Colon (tissue), 2 donors: ENCODE results near the gene MAPRE3.
"Not testable (repeated sequence)": the region's sequence is repeated elsewhere in the genome, so short reads cannot be mapped to it uniquely, and the experiment has no call there.

ENCODE experiments used
- FAIRE-seq: peaks from 2 replicates; lab custom pipeline; 2012; peaks lifted over from hg19 to GRCh38; lab: Jason Lieb, UNC
- donor health status: control.
- donor health status: control.

The MAPRE3 gene

GRCh38 chr2:26970244-26970927 is at the start of gene MAPRE3:
TSS of gene MAPRE3 (plus strand) at chr2:26970637. CDS start at chr2:27022219, 51,582 bp downstream.
- FAIRE-seq = no peak

GRCh38 chr2:26921323-26921722 is 49.1 kb upstream of the MAPRE3 start:
- no peak for FAIRE-seq

GRCh38 chr2:26922405-26923188 is 47.8 kb upstream of the MAPRE3 start:
- no peak for FAIRE-seq

- not testable (repeated sequence) for FAIRE-seq
Observed at GRCh38 chr2:26923189-26923466, 47.3 kb upstream of the MAPRE3 start.

- no peak for FAIRE-seq
Observed at GRCh38 chr2:26924731-26925099, 45.7 kb upstream of the MAPRE3 start.

- FAIRE-seq = no peak
Observed at GRCh38 chr2:26925100-26925791, 45.2 kb upstream of the MAPRE3 start.

GRCh38 chr2:26927221-26927620 is 43.2 kb upstream of the MAPRE3 start:
- no peak for FAIRE-seq

- no peak for FAIRE-seq
Observed at GRCh38 chr2:26932974-26933373, 37.5 kb upstream of the MAPRE3 start.

GRCh38 chr2:26933431-26934334 is 36.8 kb upstream of the MAPRE3 start:
- no peak for FAIRE-seq

GRCh38 chr2:26934335-26934724 is 36.1 kb upstream of the MAPRE3 start:
- FAIRE-seq = no peak

GRCh38 chr2:26934985-26935384 is 35.5 kb upstream of the MAPRE3 start:
- FAIRE-seq = no peak

GRCh38 chr2:26936855-26937254 is 33.6 kb upstream of the MAPRE3 start:
- no peak for FAIRE-seq

GRCh38 chr2:26938399-26939118 is 31.9 kb upstream of the MAPRE3 start:
- FAIRE-seq = no peak

GRCh38 chr2:26940001-26940400 is 30.4 kb upstream of the MAPRE3 start:
- FAIRE-seq = no peak

- no peak for FAIRE-seq
Observed at GRCh38 chr2:26941486-26941885, 29.0 kb upstream of the MAPRE3 start.

GRCh38 chr2:26942543-26943295 is 27.7 kb upstream of the MAPRE3 start:
- no peak for FAIRE-seq

- FAIRE-seq = no peak
Observed at GRCh38 chr2:26945991-26946750, 24.3 kb upstream of the MAPRE3 start.

GRCh38 chr2:26946841-26947784 is 23.3 kb upstream of the MAPRE3 start:
- FAIRE-seq = no peak

- FAIRE-seq = no peak
Observed at GRCh38 chr2:26948800-26949199, 21.6 kb upstream of the MAPRE3 start.
